HG02840 (cell line): ENCODE results near the gene SHANK3.
"Not testable (repeated sequence)": the region's sequence is repeated elsewhere in the genome, so short reads cannot be mapped to it uniquely, and the experiment has no call there.

Source experiments
- ATAC-seq: cut with Tn5 transposase; IDR thresholded peaks from one replicate; pipeline ENCODE4 v1.9.1; 2021; ENCODE audit warnings: mild to moderate bottlenecking, moderate library complexity, moderate number of reproducible peaks; ENCODE audit not compliant: unreplicated experiment, low FRiP score

The SHANK3 gene

GRCh38 chr22:50643821-50644101 is 28.9 kb upstream of the SHANK3 start:
- not testable (repeated sequence) for ATAC-seq

- no peak for ATAC-seq
Measured at GRCh38 chr22:50653256-50653655, 19.4 kb upstream of the SHANK3 start.

DNA sequence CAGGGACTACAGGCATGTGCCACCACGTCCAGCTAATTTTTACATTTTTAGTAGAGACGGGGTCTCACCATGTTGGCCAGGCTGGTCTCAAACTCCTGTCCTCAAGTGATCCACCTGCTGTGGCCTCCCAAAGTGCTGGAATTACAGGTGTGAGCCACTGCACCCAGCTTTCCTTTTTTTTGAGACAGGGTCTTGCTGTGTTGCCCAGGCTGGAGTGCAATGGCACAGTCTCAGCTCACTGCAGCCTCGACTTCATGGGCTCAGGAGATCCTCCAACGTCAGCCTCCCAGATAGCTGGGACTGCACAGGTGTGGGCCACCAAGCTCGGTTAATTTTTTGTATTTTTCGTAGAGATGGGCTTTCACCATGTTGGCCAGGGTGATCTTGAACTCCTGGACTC is 18.0 kb upstream of the SHANK3 start:
- ATAC-seq: not testable (repeated sequence)

DNA sequence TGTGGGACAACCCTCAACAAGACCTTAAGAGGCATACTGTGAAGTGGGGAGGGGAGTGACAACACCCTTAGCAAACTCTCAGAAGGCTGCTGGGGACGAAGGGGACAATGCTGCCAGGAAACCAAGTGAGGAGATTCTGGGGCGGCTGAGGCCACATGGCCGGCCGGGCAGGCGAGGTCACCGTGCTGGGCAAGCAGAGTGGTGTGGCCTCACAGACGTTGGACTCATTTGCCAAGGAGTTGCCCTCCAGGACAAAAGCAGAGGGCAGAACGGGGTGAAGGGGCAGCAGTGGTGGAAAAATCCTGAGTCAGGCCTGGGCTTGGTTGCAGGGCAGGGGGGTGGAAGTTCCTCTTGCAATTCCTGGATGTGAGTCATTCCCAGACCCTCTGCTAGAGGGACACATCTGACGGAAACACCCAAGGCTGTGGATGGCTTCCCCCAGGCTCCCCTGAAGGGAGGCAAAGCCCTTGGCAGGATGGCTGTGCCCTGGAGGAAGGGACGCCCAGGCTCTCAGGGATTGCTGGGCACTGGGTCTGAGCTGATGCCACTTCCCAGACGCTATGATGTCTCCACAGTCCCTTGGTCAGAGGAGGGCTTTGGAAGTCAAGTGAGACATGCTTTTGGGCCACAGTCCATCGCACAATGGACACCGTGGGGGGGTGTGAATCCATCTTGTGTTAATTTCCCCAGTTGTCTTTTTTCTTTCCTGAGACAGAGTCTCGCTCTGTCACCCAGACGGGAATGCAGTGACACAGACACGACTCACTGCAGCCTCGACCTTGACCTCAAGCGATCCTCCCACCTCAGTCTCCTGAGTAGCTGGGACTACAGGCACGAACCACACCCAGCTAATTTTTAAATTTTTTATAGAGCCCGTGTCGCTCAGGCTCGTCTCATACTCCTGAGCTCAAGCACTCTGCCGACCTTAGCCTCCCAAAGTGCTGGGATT is 16.2 kb upstream of the SHANK3 start:
- ATAC-seq: no peak

DNA sequence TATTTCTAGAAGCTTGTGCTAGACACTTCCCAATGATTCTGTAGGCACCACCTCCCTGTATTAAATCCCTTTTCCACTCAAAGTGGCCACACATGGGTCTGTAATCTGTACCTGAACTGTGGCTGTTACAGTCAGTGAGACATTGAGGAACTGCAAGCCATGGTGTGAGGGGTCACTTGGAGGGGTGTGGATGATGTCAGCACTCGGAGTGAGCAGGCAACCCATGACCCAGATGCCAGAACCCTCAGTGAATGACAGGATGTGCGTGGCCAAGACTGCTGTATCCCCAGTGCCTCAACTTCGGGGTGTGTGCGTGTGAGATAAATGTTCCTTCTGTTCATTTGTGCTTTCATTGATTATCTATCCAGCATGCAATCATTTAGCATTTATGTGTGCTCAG is 14.7 kb upstream of the SHANK3 start:
- ATAC-seq: no peak

- not testable (repeated sequence) for ATAC-seq
Measured at GRCh38 chr22:50659711-50660110, 12.9 kb upstream of the SHANK3 start.

GRCh38 chr22:50660306-50660705 is 12.3 kb upstream of the SHANK3 start:
- ATAC-seq: no peak

- no peak for ATAC-seq
Measured at GRCh38 chr22:50665212-50665611, 7.4 kb upstream of the SHANK3 start.

GRCh38 chr22:50665738-50666137 is 6.9 kb upstream of the SHANK3 start:
- ATAC-seq: no peak

- no peak for ATAC-seq
Measured at GRCh38 chr22:50670513-50670912, 2.1 kb upstream of the SHANK3 start.

DNA sequence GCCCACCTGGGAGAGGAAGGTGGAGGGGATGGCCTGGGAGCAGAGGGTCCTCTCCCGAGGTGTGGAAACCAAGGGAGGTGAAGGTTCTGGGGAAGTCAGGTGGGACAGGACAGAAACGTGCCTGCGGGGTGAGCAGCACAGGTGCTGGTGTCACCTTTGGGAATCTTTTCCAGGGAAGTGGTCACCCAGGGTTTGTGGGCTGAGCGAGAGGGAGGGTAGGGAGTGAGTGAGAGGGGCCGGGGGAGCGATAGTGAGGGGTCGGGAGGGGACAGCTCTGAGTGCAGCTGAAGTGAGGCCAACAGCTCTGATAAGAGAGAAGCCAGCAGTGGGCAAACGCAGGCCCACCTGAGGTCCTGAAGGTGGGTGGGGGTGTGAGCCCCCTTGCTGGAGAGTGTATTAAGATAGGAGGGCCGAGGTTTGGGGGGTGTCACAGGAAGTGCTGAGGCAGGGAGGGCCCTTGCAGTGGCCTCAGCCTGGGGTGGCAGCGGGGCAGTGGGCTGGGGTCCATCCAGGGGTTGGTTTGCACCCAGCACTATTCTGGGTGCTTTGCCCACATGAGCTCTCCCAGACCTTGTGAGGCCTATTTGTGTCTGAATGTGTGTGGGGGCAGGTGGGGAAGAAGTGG is 1.6 kb upstream of the SHANK3 start:
- no peak for ATAC-seq

DNA sequence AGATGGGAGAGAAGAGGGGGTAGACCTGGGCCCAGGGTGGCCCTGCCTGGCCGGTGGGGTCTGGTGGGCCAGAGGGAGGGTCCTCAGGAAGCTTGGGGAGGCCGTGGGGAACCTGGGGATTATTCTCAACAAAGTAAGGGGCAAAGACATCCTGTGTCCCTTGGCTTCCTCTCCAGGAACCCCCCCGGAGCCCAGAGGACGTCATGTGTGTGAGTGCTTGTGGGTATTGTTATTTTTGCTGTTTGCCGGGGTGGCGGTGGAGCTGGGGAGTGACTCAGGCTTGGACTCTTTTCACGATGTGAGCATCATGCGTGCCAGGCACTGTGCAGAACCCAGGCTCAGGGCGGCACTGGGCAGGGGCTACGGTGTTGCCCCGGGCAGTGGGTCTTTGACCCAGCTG is 982 bp upstream of the SHANK3 start:
- no peak for ATAC-seq

DNA sequence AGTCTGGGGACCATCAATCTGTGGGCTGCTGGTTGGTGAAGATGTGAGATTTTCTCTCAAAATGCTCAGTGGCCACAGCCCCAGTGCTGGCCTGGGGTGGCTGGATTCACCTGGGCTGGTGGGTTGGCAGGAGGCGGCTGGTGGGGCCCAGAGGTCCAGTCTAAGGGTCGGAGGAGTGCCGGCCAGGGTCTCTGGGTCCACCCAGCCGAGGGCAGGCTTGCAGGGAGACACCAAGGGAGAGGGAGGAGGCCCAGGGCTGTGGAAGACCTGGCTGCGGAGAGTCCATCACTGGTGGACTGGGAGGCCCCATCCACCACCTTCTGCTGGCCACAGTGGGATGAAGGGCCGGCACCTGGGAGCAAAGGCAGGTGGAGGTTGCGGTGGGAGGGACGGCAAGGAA is 582 bp upstream of the SHANK3 start:
- ATAC-seq: no peak

DNA sequence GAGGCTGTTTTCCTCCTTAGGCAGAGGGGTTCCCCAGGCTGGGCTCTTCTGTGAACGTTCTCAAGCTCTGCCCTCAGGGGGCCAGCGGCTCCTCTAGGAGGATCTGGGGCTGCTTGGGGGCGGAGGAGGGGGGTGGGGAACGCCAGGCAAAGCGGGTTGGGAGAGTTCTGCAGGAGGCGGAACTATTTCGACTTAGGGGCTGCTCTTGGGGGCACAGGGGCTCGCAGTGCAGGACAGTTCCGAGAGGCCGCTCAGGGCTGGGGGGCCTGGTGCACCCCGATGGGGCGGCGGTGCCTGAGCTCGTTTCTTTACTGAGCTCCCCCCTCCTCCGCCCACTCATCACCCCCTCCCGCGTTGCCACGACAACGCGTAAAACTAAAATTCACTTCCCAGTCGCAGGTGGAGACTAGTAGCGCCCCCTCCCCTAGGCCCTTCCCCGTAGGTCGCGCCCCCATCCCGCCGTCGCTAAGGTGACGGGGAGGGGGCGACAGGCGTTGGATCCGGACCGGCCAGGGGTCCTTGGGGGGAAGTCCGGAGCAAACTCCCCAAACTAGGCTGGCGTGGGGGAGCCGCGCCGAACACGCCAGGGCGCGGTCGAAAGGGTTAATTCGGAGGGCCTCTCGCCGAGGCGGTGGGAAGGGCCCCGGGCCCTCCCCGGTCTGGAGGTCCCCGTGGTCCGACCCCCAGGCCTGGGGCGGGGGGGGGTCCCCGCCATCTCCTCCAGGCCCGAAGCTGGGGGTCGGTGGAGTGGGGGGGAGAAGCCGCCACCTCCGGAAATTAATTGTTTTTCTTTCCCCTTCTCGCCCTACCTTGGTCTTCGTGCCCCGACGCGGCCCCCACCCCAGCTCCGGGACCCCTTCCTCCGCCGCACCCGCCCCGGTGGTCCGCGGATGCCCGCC is 857 bp downstream of the SHANK3 start:
- no peak for ATAC-seq

GRCh38 chr22:50674130-50674500 is 1.5 kb downstream of the SHANK3 start:
- no peak for ATAC-seq

DNA sequence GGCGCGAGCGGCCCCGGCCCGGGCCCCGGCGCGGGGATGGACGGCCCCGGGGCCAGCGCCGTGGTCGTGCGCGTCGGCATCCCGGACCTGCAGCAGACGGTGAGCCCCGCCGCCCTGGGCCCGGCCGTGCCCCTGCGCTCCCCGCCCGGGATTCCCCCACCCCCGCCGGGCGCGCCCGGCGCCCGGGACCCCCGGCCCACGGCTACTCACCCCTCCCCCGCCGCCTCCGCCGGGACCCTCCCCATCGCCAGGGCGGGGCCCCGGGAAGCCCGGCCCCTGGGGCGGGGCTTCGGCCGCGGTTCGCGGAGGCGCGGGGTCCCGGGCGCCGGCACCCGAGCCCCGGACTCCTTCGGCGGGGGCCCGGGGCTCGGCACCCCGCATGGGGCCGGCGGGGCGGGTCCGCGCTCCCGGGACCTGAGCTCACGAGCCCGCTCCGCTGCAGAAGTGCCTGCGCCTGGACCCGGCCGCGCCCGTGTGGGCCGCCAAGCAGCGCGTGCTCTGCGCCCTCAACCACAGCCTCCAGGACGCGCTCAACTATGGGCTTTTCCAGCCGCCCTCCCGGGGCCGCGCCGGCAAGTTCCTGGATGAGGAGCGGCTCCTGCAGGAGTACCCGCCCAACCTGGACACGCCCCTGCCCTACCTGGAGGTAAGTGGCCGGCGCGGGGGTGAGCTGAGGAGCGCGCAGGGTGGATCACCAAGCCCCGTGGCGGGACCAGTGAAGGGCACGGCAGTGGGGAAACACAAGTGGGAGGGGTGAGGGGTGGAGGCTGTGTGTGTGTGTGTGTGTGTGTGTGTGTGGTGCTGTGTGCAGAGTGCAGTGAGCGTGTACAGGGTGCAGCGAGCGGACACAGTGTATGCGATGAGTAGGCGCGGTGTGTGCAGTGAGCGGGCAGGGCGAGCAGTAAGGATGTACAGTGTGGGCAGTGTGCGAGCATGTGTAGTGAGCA is 2.3 kb downstream of the SHANK3 start:
- ATAC-seq: no peak

GRCh38 chr22:50675553-50676179 is 3.0 kb downstream of the SHANK3 start:
- no peak for ATAC-seq

DNA sequence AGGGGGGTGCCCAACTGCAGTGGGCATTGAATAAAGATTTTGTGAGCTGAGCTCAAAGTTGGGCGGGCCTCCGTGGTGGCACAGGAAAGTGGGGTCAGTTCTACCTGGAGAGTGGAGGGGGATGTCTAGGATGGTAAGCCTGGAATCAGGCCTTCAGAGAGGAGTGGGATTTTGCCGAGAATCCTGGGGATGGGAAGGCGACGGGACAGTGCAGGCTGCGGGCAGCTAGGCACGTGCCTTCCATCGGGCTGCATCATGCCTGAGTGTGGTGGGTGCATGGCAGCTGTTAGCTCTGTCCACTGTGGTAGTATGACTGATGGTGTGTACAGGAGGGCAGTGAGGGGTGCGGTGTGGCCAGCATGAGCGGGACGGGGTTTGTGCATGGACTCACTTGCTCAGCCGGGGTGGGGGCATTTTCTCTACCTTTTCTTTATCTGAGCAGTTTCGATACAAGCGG is 3.6 kb downstream of the SHANK3 start:
- no peak for ATAC-seq

DNA sequence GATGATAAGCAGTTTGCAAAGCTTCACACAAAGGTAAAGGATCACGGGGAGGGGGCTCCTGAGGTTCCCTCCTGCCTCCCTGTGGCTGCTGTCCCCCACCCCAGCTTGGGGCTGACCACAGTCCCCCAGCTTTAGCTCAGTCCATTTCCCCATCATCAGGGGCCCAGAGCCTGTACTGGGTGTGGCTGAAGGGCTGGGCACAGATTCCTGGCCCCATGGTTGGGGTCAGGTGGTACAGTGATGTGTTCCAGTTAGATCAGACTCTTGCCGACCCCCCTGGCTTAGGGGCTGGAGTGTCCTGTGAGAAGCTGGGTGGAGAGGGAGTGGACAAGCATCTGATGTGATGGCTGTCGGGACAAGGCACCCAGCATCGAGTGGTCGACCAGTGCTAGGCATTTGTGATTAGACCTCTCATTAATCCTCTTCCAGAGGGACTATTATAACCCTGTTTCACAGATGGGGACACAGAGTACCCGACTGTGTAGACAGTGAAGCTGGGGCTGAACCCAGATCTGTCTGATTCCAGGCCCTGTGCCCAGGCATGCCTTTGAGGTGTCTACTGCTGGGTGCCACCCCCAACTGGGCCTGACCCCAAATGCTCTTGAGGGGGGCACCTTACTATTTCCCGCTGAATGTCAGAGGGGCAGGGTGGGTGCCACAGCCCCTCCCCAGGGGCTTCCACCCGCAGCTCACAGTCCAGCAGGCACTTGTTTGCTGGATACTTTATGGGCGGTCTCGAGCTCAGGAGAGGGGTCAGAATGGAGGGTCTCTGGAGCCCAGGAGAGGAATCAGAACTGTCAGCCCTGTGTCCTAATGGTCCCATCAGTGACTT is 4.3 kb downstream of the SHANK3 start:
- no peak for ATAC-seq
